ENCODE measurements around the gene GREB1L. TPM values are rescaled to one million over a fixed set of nuclear protein-coding genes. Genes with fewer than 3 reads are reported as not detected.

GREB1L gene
- total and polyA plus RNA-seq, 2 of the 13 experiments (the other 11 are each of a cell fraction or from before 2014, with no cell fraction given), result 0.17 to 0.66 TPM

GRCh38 chr18:21444465-21445212 is 202.6 kb downstream of the GREB1L start (continued):
- no peak for TF ChIP-seq ZNF572 (CRISPR knock-in tag; IDR thresholded peaks at IDR 0.05)
- TF ChIP-seq IKZF4 (CRISPR knock-in tag; IDR thresholded peaks at IDR 0.05; ENCODE audit: borderline replicate concordance, low read depth, not compliant biosample characterization), result no peak
- no peak for TF ChIP-seq SP140L (CRISPR knock-in tag; IDR thresholded peaks at IDR 0.05; ENCODE audit: borderline replicate concordance)
- TF ChIP-seq ZNF292 (CRISPR knock-in tag; IDR thresholded peaks at IDR 0.05; ENCODE audit: borderline replicate concordance, low read depth), result no peak
- TF ChIP-seq ZNF3 (CRISPR knock-in tag; IDR thresholded peaks at IDR 0.05), result no peak
- TF ChIP-seq, protein P1, sequence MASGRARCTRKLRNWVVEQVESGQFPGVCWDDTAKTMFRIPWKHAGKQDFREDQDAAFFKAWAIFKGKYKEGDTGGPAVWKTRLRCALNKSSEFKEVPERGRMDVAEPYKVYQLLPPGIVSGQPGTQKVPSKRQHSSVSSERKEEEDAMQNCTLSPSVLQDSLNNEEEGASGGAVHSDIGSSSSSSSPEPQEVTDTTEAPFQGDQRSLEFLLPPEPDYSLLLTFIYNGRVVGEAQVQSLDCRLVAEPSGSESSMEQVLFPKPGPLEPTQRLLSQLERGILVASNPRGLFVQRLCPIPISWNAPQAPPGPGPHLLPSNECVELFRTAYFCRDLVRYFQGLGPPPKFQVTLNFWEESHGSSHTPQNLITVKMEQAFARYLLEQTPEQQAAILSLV (CRISPR knock-in tag; IDR thresholded peaks at IDR 0.05; ENCODE audit: borderline replicate concordance), result no peak
- TF ChIP-seq STAG1 (CRISPR knock-in tag; IDR thresholded peaks at IDR 0.05), result peak; percentile 87
- TF ChIP-seq, protein P2, sequence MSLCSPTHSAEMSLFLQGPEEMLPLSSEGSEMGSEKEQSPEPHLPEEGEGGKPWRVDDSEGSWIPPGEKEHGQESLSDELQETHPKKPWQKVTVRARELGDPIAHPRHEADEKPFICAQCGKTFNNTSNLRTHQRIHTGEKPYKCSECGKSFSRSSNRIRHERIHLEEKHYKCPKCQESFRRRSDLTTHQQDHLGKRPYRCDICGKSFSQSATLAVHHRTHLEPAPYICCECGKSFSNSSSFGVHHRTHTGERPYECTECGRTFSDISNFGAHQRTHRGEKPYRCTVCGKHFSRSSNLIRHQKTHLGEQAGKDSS (CRISPR knock-in tag; IDR thresholded peaks at IDR 0.05; ENCODE audit: borderline replicate concordance, low read depth), result no peak
- TF ChIP-seq ZNF768 (CRISPR knock-in tag; IDR thresholded peaks at IDR 0.05), result no peak
- TF ChIP-seq TCF7 (IDR thresholded peaks at IDR 0.05; ENCODE audit: low read depth), result no peak
- TF ChIP-seq ZNF644 (CRISPR knock-in tag; IDR thresholded peaks at IDR 0.05; ENCODE audit: low read depth), result no peak
- TF ChIP-seq ZNF564 (CRISPR knock-in tag; IDR thresholded peaks at IDR 0.05), result no peak
- no peak for TF ChIP-seq RCOR2 (CRISPR knock-in tag; IDR thresholded peaks at IDR 0.05)
- TF ChIP-seq ZSCAN30 (CRISPR knock-in tag; IDR thresholded peaks at IDR 0.05), result no peak
- TF ChIP-seq ZZZ3 (CRISPR knock-in tag; IDR thresholded peaks at IDR 0.05; ENCODE audit: borderline replicate concordance), result no peak
- no peak for TF ChIP-seq RXRB (CRISPR knock-in tag; IDR thresholded peaks at IDR 0.05; ENCODE audit: borderline replicate concordance)

All from HepG2 (cell line).